Activated CD8-positive, alpha-beta T cell treated with anti-CD3 and anti-CD28 coated beads, Interleukin-2, amount 10 ng/mL, durations not matched to agents 7 days and 5 days (primary cell): ENCODE measurements around the gene BMP5. TPM values are rescaled to one million over a fixed set of nuclear protein-coding genes. Genes with fewer than 3 reads are reported as not detected.

Experiments used
- ATAC-seq: fragments of 150-1000 bp; cut with Tn5 transposase; one replicate; pipeline ENCODE4 v1.10.0; 2021; ENCODE audit warnings: moderate library complexity
- CTCF ChIA-PET: fragments of 350-600 bp; sonication (Branson Sonifier 250); formaldehyde crosslinking; loops from one replicate; lab custom pipeline; 2021; ENCODE audit warnings: antibody characterized with exemption; lab: Charles Lee
- POLR2A ChIA-PET: fragments of 350-600 bp; sonication (Branson Sonifier 250); formaldehyde crosslinking; loops from one replicate; lab custom pipeline; 2021; ENCODE audit warnings: antibody characterized with exemption; lab: Charles Lee
- DNase-seq: peaks from one replicate; pipeline ENCODE4 v3.0.0-alpha.2; 2020
- H3K27ac Mint-ChIP-seq: one replicate; pipeline ENCODE4 v1.8.0; 2021; ENCODE audit warnings: mild to moderate bottlenecking, mixed read lengths
- H3K27me3 Mint-ChIP-seq: one replicate; pipeline ENCODE4 v1.8.0; 2021; ENCODE audit warnings: low read depth, mixed read lengths
- H3K36me3 Mint-ChIP-seq: one replicate; pipeline ENCODE4 v1.8.0; 2021; ENCODE audit warnings: low read depth, mixed read lengths
- H3K4me1 Mint-ChIP-seq: one replicate; pipeline ENCODE4 v1.8.0; 2021; ENCODE audit warnings: low read depth, mixed read lengths
- H3K4me3 Mint-ChIP-seq: one replicate; pipeline ENCODE4 v1.8.0; 2021; ENCODE audit warnings: mild to moderate bottlenecking, mixed read lengths
- H3K9me3 Mint-ChIP-seq: one replicate; pipeline ENCODE4 v1.8.0; 2022; ENCODE audit warnings: mixed read lengths; ENCODE audit not compliant: insufficient read depth
- total RNA-seq, 2 experiments: library from RNA; stranded (reverse); gene quantifications; one replicate each; pipeline ENCODE4 v1.2.3, GENCODE V29; 2021

BMP5 gene
- total RNA-seq, 2 experiments from 2014 or later, result not detected

DNA sequence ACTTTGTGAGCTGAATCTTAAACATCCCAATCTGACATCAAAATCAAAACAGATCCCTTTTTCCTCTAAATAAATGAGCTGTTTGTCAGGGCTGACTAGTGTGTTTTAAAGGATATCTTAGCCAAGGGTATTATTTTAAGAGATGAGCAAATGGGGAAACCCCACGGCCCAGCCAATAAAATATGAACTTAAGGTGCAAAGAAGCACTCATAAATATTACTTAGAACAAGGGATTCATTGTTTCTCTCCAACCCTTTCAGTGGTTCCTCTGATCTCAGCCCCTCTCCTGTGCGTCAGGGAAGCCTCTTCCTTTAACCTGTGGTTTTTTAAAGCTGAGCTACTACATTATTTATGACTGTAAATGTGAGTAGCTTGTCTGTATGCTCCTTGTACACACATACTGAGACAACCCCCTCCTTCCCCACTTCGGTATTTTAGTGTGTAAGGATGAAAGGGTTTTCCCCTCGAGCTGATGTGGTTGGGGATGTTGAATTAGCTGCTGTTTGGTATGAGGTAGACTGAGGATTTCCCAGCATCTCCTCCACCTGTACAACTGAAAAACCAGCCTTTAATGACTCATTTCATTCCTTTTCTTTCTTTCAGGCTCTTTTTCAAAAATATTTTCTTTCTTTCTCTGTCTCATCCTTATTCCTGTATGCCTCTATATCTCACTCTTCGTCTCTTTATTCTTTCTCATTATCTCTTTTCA lies 6.5 kb downstream of the BMP5 start:
- H3K27me3 Mint-ChIP-seq, result no peaks in the 10 kb centered on the region
- ChIA-PET CTCF (no interaction called here), POLR2A (no interaction called here)
- no peaks in the 10 kb centered on the region for H3K9me3 Mint-ChIP-seq
- no peak overlapping the region for H3K4me3 Mint-ChIP-seq
- no peaks in the 10 kb centered on the region for H3K36me3 Mint-ChIP-seq
- DNase-seq (no peak), ATAC-seq (no peak)
- H3K4me1 Mint-ChIP-seq, result no peaks in the 10 kb centered on the region
- no peak overlapping the region for H3K27ac Mint-ChIP-seq

DNA sequence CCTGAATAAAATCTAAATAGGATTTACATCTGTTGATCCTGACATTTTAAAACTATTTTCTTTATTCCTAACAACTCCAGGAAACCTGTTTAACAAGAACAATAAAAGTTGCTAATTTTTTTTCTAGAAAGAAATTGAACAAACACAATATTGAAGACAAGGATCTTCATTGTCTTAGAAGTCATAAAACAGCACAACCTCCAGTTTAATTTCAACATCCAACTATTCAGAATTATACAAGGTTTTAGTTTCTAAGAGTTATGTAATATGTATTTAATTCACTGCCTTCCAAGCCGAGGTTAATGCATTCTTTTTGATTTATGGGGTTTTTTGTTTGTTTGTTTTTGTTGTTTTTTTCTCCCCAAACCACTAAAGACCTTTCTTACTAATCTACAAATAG lies 7.2 kb downstream of the BMP5 start:
- CTCF ChIA-PET, result no interaction called here
- Mint-ChIP-seq H3K9me3 (no peaks in the 10 kb centered on the region), H3K36me3 (no peaks in the 10 kb centered on the region), H3K27me3 (no peaks in the 10 kb centered on the region), H3K27ac (no peak overlapping the region), H3K4me1 (no peaks in the 10 kb centered on the region), H3K4me3 (no peak overlapping the region)
- ATAC-seq, result no peak
- no peak for DNase-seq
- POLR2A ChIA-PET, result no interaction called here

DNA sequence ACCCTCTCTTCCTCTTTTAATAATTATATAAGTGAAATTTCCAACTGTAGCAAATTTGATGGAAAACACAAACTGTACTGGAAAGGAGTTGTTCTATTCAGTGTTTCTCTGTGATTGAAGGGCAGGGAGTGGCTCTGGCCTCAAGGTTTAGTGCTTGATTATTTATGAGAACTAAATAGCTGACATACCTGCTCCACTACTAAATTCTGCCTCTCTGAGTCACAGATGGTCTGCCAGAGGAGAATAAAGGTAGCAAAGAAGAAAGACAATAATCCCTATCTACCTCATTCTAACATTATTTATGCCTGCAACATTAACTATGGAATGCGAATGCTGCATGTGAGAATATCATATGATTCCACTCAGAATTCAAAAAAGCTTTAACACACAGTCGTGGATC lies 9.3 kb downstream of the BMP5 start:
- ChIA-PET POLR2A (no interaction called here), CTCF (no interaction called here)
- Mint-ChIP-seq H3K4me3 (no peak overlapping the region), H3K27me3 (no peaks in the 10 kb centered on the region), H3K36me3 (no peaks in the 10 kb centered on the region), H3K9me3 (no peaks in the 10 kb centered on the region), H3K4me1 (no peaks in the 10 kb centered on the region), H3K27ac (no peak overlapping the region)
- DNase-seq, result no peak
- ATAC-seq, result no peak

DNA sequence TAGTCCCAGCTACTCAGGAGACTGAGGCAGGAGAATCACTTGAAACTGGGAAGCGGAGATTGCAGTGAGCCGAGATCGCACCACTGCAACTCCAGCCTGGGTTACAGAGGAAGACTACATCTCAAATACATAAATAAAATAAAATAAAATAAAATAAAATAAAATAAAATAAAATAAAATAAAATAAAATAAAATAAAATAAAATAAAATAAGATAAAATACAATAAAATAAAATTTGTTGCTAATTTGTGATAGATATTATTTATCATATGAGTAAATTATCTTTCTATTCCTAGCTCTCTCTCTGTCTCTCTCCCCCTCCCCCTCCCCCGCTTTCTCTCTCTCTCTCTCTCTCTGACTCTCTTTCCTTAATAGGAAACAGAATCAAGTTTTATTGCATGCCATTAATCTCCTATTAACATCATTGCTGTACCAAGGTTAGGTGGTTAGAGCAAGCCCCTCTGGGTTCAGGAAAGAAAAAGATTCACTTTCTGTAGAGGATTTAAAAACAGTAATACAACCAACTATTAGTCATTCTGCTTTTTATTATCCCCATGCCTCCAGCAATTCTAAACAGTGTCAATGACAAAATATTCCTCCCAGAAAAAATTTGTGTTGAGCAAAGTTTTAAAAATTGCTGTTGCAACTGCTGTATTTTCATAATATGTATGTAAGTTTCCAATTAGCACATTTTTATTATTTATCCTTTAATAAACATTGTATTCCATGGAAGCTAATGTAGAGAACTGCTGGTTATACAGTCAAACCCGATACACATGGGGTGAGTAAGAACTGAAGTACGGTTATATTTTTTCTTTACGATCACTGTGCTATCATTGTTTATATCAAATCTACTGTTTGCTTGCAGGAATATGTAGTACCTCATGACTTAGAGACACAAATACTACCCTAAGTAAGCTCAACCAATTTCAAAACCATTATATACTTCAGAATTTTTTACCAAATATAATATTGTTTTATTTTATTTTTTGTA lies 22.1 kb downstream of the BMP5 start:
- ChIA-PET CTCF (no interaction called here), POLR2A (no interaction called here)
- no peaks in the 10 kb centered on the region for H3K27me3 Mint-ChIP-seq
- DNase-seq, result no peak
- no peaks in the 10 kb centered on the region for H3K9me3 Mint-ChIP-seq
- no peaks in the 10 kb centered on the region for H3K36me3 Mint-ChIP-seq
- H3K4me3 Mint-ChIP-seq, result no peak overlapping the region
- H3K27ac Mint-ChIP-seq, result no peak overlapping the region
- no peaks in the 10 kb centered on the region for H3K4me1 Mint-ChIP-seq
- ATAC-seq, result no peak

DNA sequence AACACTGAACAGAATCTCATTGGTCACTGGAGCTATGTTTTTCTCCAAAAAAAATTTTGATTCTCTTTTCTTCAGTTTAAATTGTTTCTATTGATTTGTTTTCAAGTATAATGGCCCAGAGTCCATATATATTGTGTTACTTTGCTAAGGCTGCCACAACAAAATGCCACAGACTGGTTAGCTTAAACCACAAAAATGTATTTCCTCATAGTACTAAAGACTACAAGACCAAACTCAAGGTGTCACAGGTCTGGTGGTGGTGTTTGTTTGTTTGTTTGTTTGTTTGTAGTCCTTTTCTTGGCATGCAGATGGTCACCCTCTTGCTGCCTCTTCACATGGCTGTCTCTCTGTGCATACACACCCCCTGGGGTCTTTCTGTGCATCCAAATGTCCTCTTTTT lies 34.0 kb downstream of the BMP5 start:
- ChIA-PET POLR2A (no interaction called here), CTCF (no interaction called here)
- no peaks in the 10 kb centered on the region for H3K4me1 Mint-ChIP-seq
- H3K36me3 Mint-ChIP-seq, result no peaks in the 10 kb centered on the region
- peaks cover 3% of the 10 kb centered on the region for H3K9me3 Mint-ChIP-seq
- H3K27ac Mint-ChIP-seq, result no peak overlapping the region
- DNase-seq (no peak), ATAC-seq (no peak)
- H3K27me3 Mint-ChIP-seq, result no peaks in the 10 kb centered on the region
- H3K4me3 Mint-ChIP-seq, result no peak overlapping the region

DNA sequence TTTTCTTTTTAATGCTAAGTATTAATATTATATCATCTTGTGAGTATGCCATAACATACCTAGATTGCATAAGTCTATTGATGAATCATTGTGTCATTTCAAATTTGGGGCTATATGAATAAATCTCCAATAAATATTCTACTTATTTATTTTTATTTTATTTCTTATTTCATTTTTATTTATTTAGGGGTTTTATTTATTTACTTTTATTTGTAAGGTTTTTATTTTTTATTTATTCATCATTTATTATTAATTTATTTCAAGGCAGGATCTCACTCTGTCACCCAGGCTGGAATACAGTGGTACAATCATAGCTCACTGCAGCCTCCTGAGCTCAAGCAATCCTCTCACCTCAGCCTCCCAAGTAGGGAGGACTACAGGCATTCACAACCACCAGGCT lies 36.3 kb downstream of the BMP5 start:
- H3K36me3 Mint-ChIP-seq, result no peaks in the 10 kb centered on the region
- no peak for DNase-seq
- CTCF ChIA-PET, result no interaction called here

DNA sequence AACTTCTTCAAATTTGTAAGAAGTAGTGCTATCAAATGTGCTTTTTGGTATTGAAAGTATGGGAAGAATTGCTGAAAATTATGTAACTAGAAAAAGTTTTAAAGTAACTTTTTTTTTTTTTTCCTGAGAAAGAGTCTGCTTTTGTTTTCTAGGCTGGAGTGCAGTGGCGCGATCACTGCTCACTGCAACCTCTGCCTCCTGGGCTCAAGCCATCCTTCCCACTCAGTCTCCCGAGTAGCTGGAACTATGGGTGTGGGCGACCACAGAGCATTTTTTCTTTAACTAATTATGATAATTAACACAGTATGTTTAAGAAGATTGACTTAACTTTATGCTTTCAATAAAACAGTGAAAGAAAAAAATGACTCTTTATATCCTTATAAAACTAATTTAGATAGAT lies 38.4 kb downstream of the BMP5 start:
- ATAC-seq (no peak), DNase-seq (no peak)
- Mint-ChIP-seq H3K9me3 (peaks cover 6% of the 10 kb centered on the region), H3K27ac (no peak overlapping the region), H3K4me1 (no peaks in the 10 kb centered on the region), H3K27me3 (no peaks in the 10 kb centered on the region), H3K4me3 (no peak overlapping the region), H3K36me3 (no peaks in the 10 kb centered on the region)
- CTCF ChIA-PET, result no interaction called here
- POLR2A ChIA-PET, result no interaction called here

More for the DNA sequence above, 36.3 kb downstream of the BMP5 start:
- H3K9me3 Mint-ChIP-seq, result peaks cover 3% of the 10 kb centered on the region
- H3K27me3 Mint-ChIP-seq, result no peaks in the 10 kb centered on the region
- H3K4me3 Mint-ChIP-seq, result no peak overlapping the region
- POLR2A ChIA-PET, result no interaction called here
- H3K4me1 Mint-ChIP-seq, result no peaks in the 10 kb centered on the region
- ATAC-seq, result no peak
- no peak overlapping the region for H3K27ac Mint-ChIP-seq

DNA sequence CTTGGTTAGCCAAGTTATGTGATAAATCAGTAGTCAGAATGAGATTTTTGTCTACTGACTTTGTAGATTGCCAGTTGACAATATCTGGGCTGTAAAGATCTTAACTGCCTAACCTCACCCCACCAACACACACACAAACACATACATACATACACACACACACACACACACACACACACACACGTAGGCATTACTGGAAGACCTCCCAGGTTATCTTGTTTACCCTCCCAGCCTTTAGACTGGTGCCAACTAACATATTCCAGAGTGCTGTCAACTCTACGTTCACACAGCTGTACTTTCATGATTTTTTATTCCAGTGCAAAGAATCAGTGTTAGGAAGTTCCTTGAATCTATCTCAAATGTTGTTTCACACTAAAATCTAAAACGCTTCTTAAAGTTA lies 38.9 kb downstream of the BMP5 start:
- peaks cover 6% of the 10 kb centered on the region for H3K9me3 Mint-ChIP-seq
- no peak overlapping the region for H3K27ac Mint-ChIP-seq
- H3K4me3 Mint-ChIP-seq, result no peak overlapping the region
- H3K27me3 Mint-ChIP-seq, result no peaks in the 10 kb centered on the region
- ChIA-PET CTCF (no interaction called here), POLR2A (no interaction called here)
- no peaks in the 10 kb centered on the region for H3K36me3 Mint-ChIP-seq
- no peak for ATAC-seq
- H3K4me1 Mint-ChIP-seq, result no peaks in the 10 kb centered on the region
- no peak for DNase-seq

DNA sequence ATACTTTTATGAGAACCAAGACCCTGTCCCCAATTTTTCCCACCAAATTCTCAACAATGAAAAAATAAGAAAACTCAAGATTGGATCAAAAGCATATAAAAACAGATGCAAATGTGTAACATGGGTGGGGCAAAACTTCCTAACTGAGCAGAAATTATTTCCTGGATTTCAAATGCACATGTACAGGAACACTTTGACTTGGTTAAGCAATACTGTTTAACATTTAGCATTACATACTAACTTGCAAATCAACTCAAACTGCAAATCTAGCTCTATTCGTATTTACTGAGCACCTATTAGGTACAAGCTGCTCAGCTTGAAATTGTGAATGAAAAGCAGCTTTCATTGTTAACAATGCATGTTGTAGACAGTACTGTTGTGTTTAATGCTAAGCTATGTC lies 40.2 kb downstream of the BMP5 start:
- Mint-ChIP-seq H3K27ac (no peak overlapping the region), H3K36me3 (no peaks in the 10 kb centered on the region), H3K4me3 (no peak overlapping the region), H3K27me3 (no peaks in the 10 kb centered on the region), H3K9me3 (peaks cover 3% of the 10 kb centered on the region), H3K4me1 (no peaks in the 10 kb centered on the region)
- DNase-seq (no peak), ATAC-seq (no peak)
- ChIA-PET POLR2A (no interaction called here), CTCF (no interaction called here)

DNA sequence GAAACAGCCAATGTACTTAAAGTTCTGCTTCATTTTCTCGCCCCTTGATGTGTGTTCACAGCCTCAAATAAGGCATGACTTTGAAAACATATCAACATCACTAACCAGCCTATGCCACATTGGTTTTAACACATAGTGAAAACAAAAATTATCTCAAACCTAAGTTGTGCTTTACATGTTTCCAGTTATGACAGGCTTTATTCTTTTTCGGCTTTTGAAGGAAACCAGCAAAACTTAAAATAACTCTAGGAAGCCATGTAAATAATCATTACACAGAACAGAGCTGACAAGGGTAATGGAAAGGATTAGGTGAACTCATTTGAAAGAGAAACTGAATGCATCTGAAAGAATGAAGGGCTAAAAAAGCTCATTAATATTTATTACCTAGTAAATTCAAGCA lies 42.1 kb downstream of the BMP5 start:
- Mint-ChIP-seq H3K36me3 (no peaks in the 10 kb centered on the region), H3K27ac (no peak overlapping the region), H3K4me1 (no peaks in the 10 kb centered on the region), H3K27me3 (no peaks in the 10 kb centered on the region), H3K4me3 (no peak overlapping the region), H3K9me3 (peaks cover 3% of the 10 kb centered on the region)
- ChIA-PET POLR2A (no interaction called here), CTCF (no interaction called here)
- ATAC-seq, result no peak
- DNase-seq, result no peak

DNA sequence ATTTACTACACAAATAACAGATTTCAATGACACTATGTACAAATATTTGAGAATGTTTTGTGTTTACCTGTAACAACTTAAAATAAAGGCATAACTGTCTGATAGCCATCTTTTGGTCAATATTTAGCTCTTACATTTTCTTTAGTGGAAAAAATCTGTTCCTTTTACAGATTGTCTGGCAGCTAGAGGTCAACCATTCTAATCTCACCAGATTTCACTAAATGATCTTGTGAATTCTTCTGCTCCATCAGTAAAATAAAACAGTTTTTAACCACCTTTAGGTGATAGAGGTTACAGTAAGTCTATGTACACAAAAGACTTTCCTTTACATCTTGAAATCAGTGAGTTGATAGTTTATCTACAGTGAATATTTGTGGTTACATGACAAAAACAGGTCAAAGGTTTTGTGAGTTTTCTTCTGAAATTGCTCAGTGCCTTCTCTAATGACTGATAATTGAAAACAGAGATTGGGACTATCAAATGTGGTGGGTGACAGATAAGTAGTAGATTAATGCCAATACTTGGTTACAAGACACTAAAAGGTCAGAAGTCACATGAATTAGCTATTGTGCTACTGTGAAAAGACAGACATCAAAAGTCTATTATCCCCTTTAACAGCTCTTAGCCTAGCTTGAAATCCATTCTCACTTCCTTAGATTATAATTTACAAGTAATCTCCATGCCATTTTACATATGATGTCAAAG lies 47.4 kb downstream of the BMP5 start:
- H3K4me1 Mint-ChIP-seq, result no peaks in the 10 kb centered on the region
- POLR2A ChIA-PET, result no interaction called here

DNA sequence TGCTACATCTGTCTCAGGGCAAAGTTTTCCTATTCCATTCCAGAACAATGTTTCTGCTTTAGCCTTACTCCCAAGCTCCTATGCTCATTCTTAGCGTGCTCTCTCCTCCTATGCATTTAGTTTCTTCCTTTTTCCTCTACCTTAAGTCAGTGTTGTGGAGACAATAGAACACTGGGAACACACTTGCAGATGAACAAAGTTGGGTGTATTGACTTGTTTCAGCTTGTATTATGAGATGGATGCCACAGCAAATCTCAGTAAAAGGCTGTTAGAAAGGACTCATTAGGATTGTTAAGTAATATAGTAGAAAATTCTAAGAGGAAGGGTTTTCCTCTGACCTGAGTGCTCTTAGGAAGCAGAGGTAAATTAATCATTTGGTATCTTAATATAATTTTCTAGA lies 48.4 kb downstream of the BMP5 start:
- Mint-ChIP-seq H3K4me1 (no peaks in the 10 kb centered on the region), H3K9me3 (no peaks in the 10 kb centered on the region), H3K27ac (no peak overlapping the region), H3K27me3 (no peaks in the 10 kb centered on the region), H3K36me3 (no peaks in the 10 kb centered on the region), H3K4me3 (no peak overlapping the region)
- CTCF ChIA-PET, result interaction anchor here (0.6 kb wide), 1 partner anchor 1173 kb away, joined by 3 read pairs; no protein-coding TSS in a partner anchor
- POLR2A ChIA-PET, result no interaction called here
- ATAC-seq (no peak), DNase-seq (no peak)

More for the DNA sequence above, 47.4 kb downstream of the BMP5 start:
- no peak for DNase-seq
- CTCF ChIA-PET, result no interaction called here
- H3K27me3 Mint-ChIP-seq, result no peaks in the 10 kb centered on the region
- no peak overlapping the region for H3K27ac Mint-ChIP-seq
- H3K4me3 Mint-ChIP-seq, result no peak overlapping the region
- peaks cover 3% of the 10 kb centered on the region for H3K9me3 Mint-ChIP-seq
- ATAC-seq, result no peak
- no peaks in the 10 kb centered on the region for H3K36me3 Mint-ChIP-seq
